Left lung (tissue), 10 donors: ENCODE data around the gene MIER2. TPM values are rescaled to one million over a fixed set of nuclear protein-coding genes. Genes with fewer than 3 reads are reported as not detected.

Experiments
- ATAC-seq: fragments of 200-7000 bp; cut with Tn5 transposase; one replicate; pipeline ENCODE4 v1.9.1; 2020; ENCODE audit warnings: moderate library complexity
- DNase-seq, 4 donors: peaks; one replicate each; pipeline ENCODE4 v3.0.0-alpha.2; 2013 to 2020
- H3K27ac ChIP-seq, 2 donors: fragments of 200-600 bp; sonication (generic) in 1 of 2; one replicate each; pipeline versions ENCODE4 v1.5.0 to v1.8.0; 2020 to 2021
- H3K27me3 ChIP-seq, 2 donors: fragments of 200-600 bp; sonication (generic) in 1 of 2; one replicate each; pipeline versions ENCODE4 v1.5.0 to v1.8.0; 2020 to 2021
- H3K36me3 ChIP-seq, 2 donors: fragments of 200-600 bp; sonication (generic) in 1 of 2; one replicate each; pipeline versions ENCODE4 v1.5.0 to v1.8.0; 2020 to 2021
- H3K4me1 ChIP-seq, 2 donors: fragments of 200-600 bp; one replicate each; pipeline ENCODE4 v1.8.0; 2021
- H3K4me3 ChIP-seq, 2 donors: fragments of 200-600 bp; sonication (generic) in 1 of 2; one replicate each; pipeline versions ENCODE4 v1.5.0 to v1.8.0; 2020 to 2021; ENCODE audit warnings: mild to moderate bottlenecking in 1 of 2
- H3K9me3 ChIP-seq, 2 donors: fragments of 200-600 bp; sonication (generic) in 1 of 2; one replicate each; pipeline versions ENCODE4 v1.5.0 to v1.8.0; 2020 to 2021
- CTCF ChIP-seq, 2 donors: fragments of 200-600 bp; sonication (generic) in 1 of 2; IDR thresholded peaks; one replicate each; pipeline versions ENCODE4 v1.5.0 to v1.8.0; 2021; ENCODE audit warnings: antibody characterized with exemption in 2 of 2
- intact Hi-C, 2 donors: fragments of 100-400 bp; cut with DNase I; formaldehyde crosslinking; loops; one replicate each; pipeline versions ENCODE4 v1.11.2 to v1.14.2; 2022
- polyA plus RNA-seq, 6 donors: library from polyadenylated mRNA; unstranded; fragments of 120-200 nt; gene quantifications; one replicate each; pipeline ENCODE4 v1.2.1, GENCODE V29; 2013; ENCODE audit not compliant: insufficient read length in 6 of 6
- total RNA-seq, 2 donors: library from RNA; stranded (reverse); fragmentation: NEBNext Ultra II Directional; extraction: Animal tissue kit (Norgen Biotek cat#: 25700); gene quantifications; one replicate each; pipeline ENCODE4 v1.2.1, GENCODE V29; 2021
- donor health status: DM: no; HTN: yes; CAD: no.
- donor health status: DM: no; HTN: no; CAD: no.

MIER2 gene
- total and polyA plus RNA-seq, 8 donors: 20.3 to 41.6 (median 26.8) TPM

- no peak overlapping the region for H3K4me3 ChIP-seq
- DNase-seq: peak in 2 of 4 donors; percentile 70 to 87
- no peaks in the 10 kb centered on the region for H3K4me1 ChIP-seq
- no peak overlapping the region for H3K27ac ChIP-seq
- ATAC-seq: peak; percentile 57
- peaks cover 6 to 58% of the 10 kb centered on the region in 2 donors for H3K27me3 ChIP-seq
- intact Hi-C loops: no loop called here
- TF ChIP-seq CTCF (IDR thresholded peaks at IDR 0.05): no peak
- no peaks in the 10 kb centered on the region for H3K36me3 ChIP-seq
- no peaks in the 10 kb centered on the region for H3K9me3 ChIP-seq
These were observed 27.8 kb upstream of the MIER2 start for GRCh38 chr19:372306-372890.

- intact Hi-C loops: no loop called here
- no peak for TF ChIP-seq CTCF (IDR thresholded peaks at IDR 0.05)
- H3K9me3 ChIP-seq: no peaks in the 10 kb centered on the region
- H3K27ac ChIP-seq: no peak overlapping the region
- DNase-seq: no peak
- H3K4me3 ChIP-seq: no peak overlapping the region
- no peaks in the 10 kb centered on the region for H3K36me3 ChIP-seq
- no peaks in the 10 kb centered on the region for H3K4me1 ChIP-seq
- no peak for ATAC-seq
- H3K27me3 ChIP-seq: peaks cover 6 to 60% of the 10 kb centered on the region in 2 donors
These were observed 27.0 kb upstream of the MIER2 start for GRCh38 chr19:371501-372168.

- ATAC-seq (no peak), DNase-seq (no peak)
- peaks cover 6 to 60% of the 10 kb centered on the region in 2 donors for H3K27me3 ChIP-seq
- no peaks in the 10 kb centered on the region for H3K9me3 ChIP-seq
- intact Hi-C loops: no loop called here
- no peak overlapping the region for H3K27ac ChIP-seq
- no peak overlapping the region for H3K4me3 ChIP-seq
- H3K36me3 ChIP-seq: no peaks in the 10 kb centered on the region
- no peaks in the 10 kb centered on the region for H3K4me1 ChIP-seq
- no peak for TF ChIP-seq CTCF (IDR thresholded peaks at IDR 0.05)
These were observed 26.2 kb upstream of the MIER2 start for GRCh38 chr19:370641-371330.

- TF ChIP-seq CTCF (IDR thresholded peaks at IDR 0.05): no peak
- H3K9me3 ChIP-seq: no peaks in the 10 kb centered on the region
- no peak overlapping the region for H3K4me3 ChIP-seq
- DNase-seq: no peak
- peaks cover 3 to 53% of the 10 kb centered on the region in 2 donors for H3K27me3 ChIP-seq
- no peak for ATAC-seq
- H3K36me3 ChIP-seq: no peaks in the 10 kb centered on the region
- no peaks in the 10 kb centered on the region for H3K4me1 ChIP-seq
- intact Hi-C loops: no loop called here
- no peak overlapping the region for H3K27ac ChIP-seq
These were observed 25.3 kb upstream of the MIER2 start for GRCh38 chr19:369876-370275.

GRCh38 chr19:369256-369655 is 24.7 kb upstream of the MIER2 start:
- ATAC-seq: no peak
- intact Hi-C loops: no loop called here
- no peaks in the 10 kb centered on the region for H3K36me3 ChIP-seq
- H3K9me3 ChIP-seq: no peaks in the 10 kb centered on the region
- H3K27me3 ChIP-seq: peaks cover 0 to 47% of the 10 kb centered on the region in 2 donors
- H3K4me1 ChIP-seq: no peaks in the 10 kb centered on the region
- no peak for TF ChIP-seq CTCF (IDR thresholded peaks at IDR 0.05)
- DNase-seq: no peak
- no peak overlapping the region for H3K27ac ChIP-seq
- H3K4me3 ChIP-seq: no peak overlapping the region
